Right lobe of liver (tissue), 6 donors: ENCODE data around the gene C17orf75. TPM values are rescaled to one million over a fixed set of nuclear protein-coding genes. Genes with fewer than 3 reads are reported as not detected.

Experiments used
- ATAC-seq, 4 donors: fragments of 200-7000 bp; cut with Tn5 transposase; one replicate each; pipeline ENCODE4 v1.9.1; 2020; ENCODE audit warnings: mild to moderate bottlenecking in 4 of 4, moderate library complexity in 4 of 4
- DNase-seq, 3 donors: peaks; one replicate each; pipeline ENCODE4 v3.0.0-alpha.2; 2020
- H3K27ac ChIP-seq, 3 donors: fragments of 200-600 bp; one replicate each; pipeline ENCODE4 v1.8.0; 2022
- H3K27me3 ChIP-seq, 2 donors: fragments of 200-600 bp; one replicate each; pipeline ENCODE4 v1.8.0; 2022
- H3K36me3 ChIP-seq, 4 donors: fragments of 200-600 bp; sonication (generic) in 1 of 4; one replicate each; pipeline versions ENCODE4 v1.5.1 to v1.8.0; 2017 to 2022; ENCODE audit warnings: control low read depth in 1 of 4
- H3K4me1 ChIP-seq, 4 donors: fragments of 200-600 bp; sonication (generic) in 1 of 4; one replicate each; pipeline versions ENCODE4 v1.5.1 to v1.8.0; 2017 to 2022; ENCODE audit warnings: control low read depth in 1 of 4
- H3K4me3 ChIP-seq, 3 donors: fragments of 200-600 bp; one replicate each; pipeline ENCODE4 v1.8.0; 2022
- H3K9me3 ChIP-seq, 4 donors: fragments of 200-600 bp; sonication (generic) in 1 of 4; one replicate each; pipeline versions ENCODE4 v1.5.1 to v1.8.0; 2017 to 2022; ENCODE audit warnings: control low read depth in 1 of 4
- CTCF ChIP-seq, 4 donors: fragments of 200-600 bp in 3 of 4; fragments of 450-650 bp in 1 of 4; IDR thresholded peaks; one replicate each; pipeline versions ENCODE4 v1.5.1 to v1.8.0; 2016 to 2022; ENCODE audit warnings: antibody characterized with exemption in 4 of 4, mild to moderate bottlenecking in 2 of 4
- POLR2A ChIP-seq: fragments of 450-650 bp; IDR thresholded peaks from one replicate; pipeline ENCODE4 v1.6.1; 2017; ENCODE audit warnings: antibody characterized with exemption, mild to moderate bottlenecking
- WGBS: methylation state at CpG from one replicate; pipeline ENCODE4 v1.1.6; 2018; ENCODE audit warnings: low coverage, low lambda C conversion rate; ENCODE audit not compliant: insufficient coverage; ENCODE audit errors: missing lambda C conversion rate; 5-methylcytosine and 5-hydroxymethylcytosine counted together
- intact Hi-C, 2 donors: fragments of 100-400 bp; cut with DNase I; formaldehyde crosslinking; loops; one replicate each; pipeline versions ENCODE4 v1.11.2 to v1.14.1; 2022
- total RNA-seq, 6 experiments: library from RNA; depleted of rRNA in 2 of 6; stranded (reverse); fragments of >200 nt in 2 of 6; fragmentation: NEBNext Ultra II Directional in 3 of 6; extraction: Animal tissue kit (Norgen Biotek cat#: 25700) in 3 of 6; gene quantifications; one replicate each; pipeline versions ENCODE4 v1.1.0 to v1.2.4, GENCODE V29; 2016 to 2023
- donor health status: DM: no; HTN: yes; CAD: no.
- donor health status: DM: no; HTN: no; CAD: no.
- donor health status: DM: no; HTN: no; CAD: no.
- donor health status: DM: no; HTN: yes; CAD: no.
- donor health status: DM: no; HTN: yes; CAD: no.

Gene C17orf75
- total RNA-seq, 6 experiments from 2014 or later, result 7.1 to 8.9 (median 7.3) TPM

- peak overlapping the region; percentile 63 to 92 (median 86) for H3K4me3 ChIP-seq
- no peaks in the 10 kb centered on the region for H3K27me3 ChIP-seq
- WGBS, result 18% methylated on average over 15 of the region's 15 CpGs
- ATAC-seq (peak; percentile 33 to 50 (median 42)), DNase-seq (no peak)
- no peaks in the 10 kb centered on the region for H3K9me3 ChIP-seq
- peaks cover 0 to 31% (median 3%) of the 10 kb centered on the region in 4 donors for H3K4me1 ChIP-seq
- intact Hi-C loops, result no loop called here
- peak overlapping the region; percentile 91 to 99 (median 95) for H3K27ac ChIP-seq
- TF ChIP-seq CTCF (IDR thresholded peaks at IDR 0.05) (no peak), POLR2A (no peak)
- peaks cover 0 to 24% (median 2%) of the 10 kb centered on the region in 4 donors for H3K36me3 ChIP-seq
Observed at GRCh38 chr17:32349503-32349853, 7.5 kb upstream of the C17orf75 start.

GRCh38 chr17:32348483-32348800, 6.5 kb upstream of the C17orf75 start:
- Histone ChIP-seq H3K4me3 (peak overlapping the region in 1 of 3 donors; percentile 86), H3K9me3 (no peaks in the 10 kb centered on the region), H3K27me3 (no peaks in the 10 kb centered on the region), H3K4me1 (peaks cover 0 to 24% (median 0%) of the 10 kb centered on the region in 4 donors), H3K27ac (peak overlapping the region in 1 of 3 donors; percentile 91), H3K36me3 (peaks cover 0 to 15% (median 0%) of the 10 kb centered on the region in 4 donors)
- WGBS, result 95% methylated on average over 2 of the region's 2 CpGs
- intact Hi-C loops, result no loop called here
- ATAC-seq (peak in 3 of 4 donors; percentile 7 to 51 (median 49)), DNase-seq (peak in 1 of 3 donors; percentile 55)
- TF ChIP-seq CTCF (IDR thresholded peaks at IDR 0.05) (no peak), POLR2A (no peak)

- intact Hi-C loops, result no loop called here
- Histone ChIP-seq H3K9me3 (no peaks in the 10 kb centered on the region), H3K4me1 (peaks cover 0 to 14% (median 0%) of the 10 kb centered on the region in 4 donors), H3K36me3 (no peaks in the 10 kb centered on the region), H3K27ac (no peak overlapping the region), H3K27me3 (no peaks in the 10 kb centered on the region), H3K4me3 (no peak overlapping the region)
- TF ChIP-seq POLR2A (no peak), CTCF (IDR thresholded peaks at IDR 0.05) (no peak)
- ATAC-seq (no peak), DNase-seq (no peak)
- 88% methylated on average over 10 of the region's 11 CpGs for WGBS
Observed at GRCh38 chr17:32345951-32346600, 4.1 kb upstream of the C17orf75 start.

- no peaks in the 10 kb centered on the region for H3K27me3 ChIP-seq
- ATAC-seq (no peak), DNase-seq (no peak)
- WGBS, result 78% methylated on average over 14 of the region's 14 CpGs
- no peak for TF ChIP-seq POLR2A
- no peak for TF ChIP-seq CTCF (IDR thresholded peaks at IDR 0.05)
- H3K4me1 ChIP-seq, result peaks cover 0 to 6% (median 0%) of the 10 kb centered on the region in 4 donors
- intact Hi-C loops, result no loop called here
- H3K9me3 ChIP-seq, result no peaks in the 10 kb centered on the region
- H3K27ac ChIP-seq, result peak overlapping the region in 2 of 3 donors; percentile 10 to 79
- peak overlapping the region; percentile 45 to 76 (median 62) for H3K4me3 ChIP-seq
- peaks cover 0 to 4% (median 0%) of the 10 kb centered on the region in 4 donors for H3K36me3 ChIP-seq
Observed at GRCh38 chr17:32342603-32343325, 791 bp upstream of the C17orf75 start.
